ENCODE results near the gene B3GNT2. TPM values are rescaled to one million over a fixed set of nuclear protein-coding genes. Genes with fewer than 3 reads are reported as not detected.
A peak's percentile ranks its signal among the peaks of the same experiment; 100 is the strongest.

B3GNT2 gene
- total RNA-seq, 1 donor from 2014 or later, result 22.6 TPM

GRCh38 chr2:62186156-62186905 is 9.6 kb upstream of the B3GNT2 start:
- no peak overlapping the region for H3K4me3 ChIP-seq (ENCODE audit: low read depth, low read length)
- DNase-seq (ENCODE audit: low read depth), result no peak
- no peak for TF ChIP-seq CTCF (conservative IDR thresholded peaks at IDR 0.05; ENCODE audit: low read depth, low read length)

- no peak for DNase-seq (ENCODE audit: low read depth)
- no peak for TF ChIP-seq CTCF (conservative IDR thresholded peaks at IDR 0.05; ENCODE audit: low read depth, low read length)
These were observed 8.7 kb upstream of the B3GNT2 start for GRCh38 chr2:62187246-62187645.

GRCh38 chr2:62188416-62188815 is 7.5 kb upstream of the B3GNT2 start:
- no peak for TF ChIP-seq CTCF (conservative IDR thresholded peaks at IDR 0.05; ENCODE audit: low read depth, low read length)
- no peak overlapping the region for H3K4me3 ChIP-seq (ENCODE audit: low read depth, low read length)
- DNase-seq (ENCODE audit: low read depth), result no peak

More at GRCh38 chr2:62187246-62187645, 8.7 kb upstream of the B3GNT2 start:
- H3K4me3 ChIP-seq (ENCODE audit: low read depth, low read length), result no peak overlapping the region

- TF ChIP-seq CTCF (conservative IDR thresholded peaks at IDR 0.05; ENCODE audit: low read depth, low read length), result no peak
- DNase-seq (ENCODE audit: low read depth), result no peak
These were observed 6.7 kb upstream of the B3GNT2 start for GRCh38 chr2:62189196-62189595.

GRCh38 chr2:62192811-62193210 is 3.1 kb upstream of the B3GNT2 start:
- TF ChIP-seq CTCF (conservative IDR thresholded peaks at IDR 0.05; ENCODE audit: low read depth, low read length), result no peak

More at GRCh38 chr2:62189196-62189595, 6.7 kb upstream of the B3GNT2 start:
- H3K4me3 ChIP-seq (ENCODE audit: low read depth, low read length), result no peak overlapping the region

GRCh38 chr2:62194558-62195420 is 1.1 kb upstream of the B3GNT2 start:
- no peak for TF ChIP-seq CTCF (conservative IDR thresholded peaks at IDR 0.05; ENCODE audit: low read depth, low read length)
- peak overlapping the region; percentile 93 for H3K4me3 ChIP-seq (ENCODE audit: low read depth, low read length)
- no peak for DNase-seq (ENCODE audit: low read depth)

More at GRCh38 chr2:62192811-62193210, 3.1 kb upstream of the B3GNT2 start:
- DNase-seq (ENCODE audit: low read depth), result no peak
- H3K4me3 ChIP-seq (ENCODE audit: low read depth, low read length), result no peak overlapping the region

All from epithelial cell of proximal tubule (primary cell).